Uterus (tissue), 4 donors: ENCODE results near the gene SOHLH2. TPM values are rescaled to one million over a fixed set of nuclear protein-coding genes. Genes with fewer than 3 reads are reported as not detected.

Experiments
- DNase-seq, 2 donors: peaks; one replicate each; pipeline ENCODE4 v3.0.0-alpha.2; 2019 to 2020
- H3K27ac ChIP-seq, 2 donors: fragments of 200-600 bp; sonication (generic); 1 replicate in 1 of 2; 2 replicates in 1 of 2; pipeline ENCODE4 v1.5.1; 2016 to 2018
- H3K27me3 ChIP-seq, 2 donors: fragments of 200-600 bp; sonication (generic); one replicate each; pipeline ENCODE4 v1.5.1; 2018 to 2019; ENCODE audit warnings: control low read depth in 1 of 2
- H3K36me3 ChIP-seq, 2 donors: fragments of 200-600 bp; sonication (generic); one replicate each; pipeline ENCODE4 v1.5.1; 2019; ENCODE audit warnings: control low read depth in 1 of 2
- H3K4me1 ChIP-seq, 2 donors: fragments of 200-600 bp; sonication (generic); one replicate each; pipeline ENCODE4 v1.5.1; 2018 to 2019; ENCODE audit warnings: control low read depth in 1 of 2
- H3K4me3 ChIP-seq, 2 donors: fragments of 200-600 bp; sonication (generic); 1 replicate in 1 of 2; 2 replicates in 1 of 2; pipeline ENCODE4 v1.5.1; 2018 to 2019; ENCODE audit warnings: mild to moderate bottlenecking in 1 of 2
- H3K9me3 ChIP-seq, 2 donors: fragments of 200-600 bp; sonication (generic); one replicate each; pipeline ENCODE4 v1.5.1; 2019; ENCODE audit warnings: control low read depth in 1 of 2
- CTCF ChIP-seq, 4 experiments: fragments of 200-600 bp in 2 of 4; fragments of 450-650 bp in 2 of 4; sonication (generic) in 2 of 4; IDR thresholded peaks; one replicate each; pipeline ENCODE4 v1.5.1; 2016 to 2019; ENCODE audit warnings: antibody characterized with exemption in 4 of 4, mild to moderate bottlenecking in 2 of 4, moderate library complexity in 1 of 4
- POLR2A ChIP-seq, 2 donors: fragments of 450-650 bp; IDR thresholded peaks; one replicate each; pipeline ENCODE4 v1.6.1; 2016; ENCODE audit warnings: antibody characterized with exemption in 2 of 2, mild to moderate bottlenecking in 1 of 2, moderate library complexity in 1 of 2
- intact Hi-C: fragments of 100-400 bp; cut with DNase I; formaldehyde crosslinking; loops from one replicate; pipeline ENCODE4 v1.15.1; 2023; ENCODE audit warnings: low total_unique reads
- total RNA-seq, 4 donors: library from RNA; depleted of rRNA in 3 of 4; stranded (reverse); fragments of >200 nt in 3 of 4; gene quantifications; one replicate each; pipeline versions ENCODE4 v1.1.0 to v1.2.4, GENCODE V29; 2014 to 2023
- donor health status: DM: yes; HTN: yes; CAD: no.

SOHLH2 gene
- total RNA-seq: 1 to 10 TPM in 1 of 4 donors, not detected in 3; 1.4 TPM

GRCh38 chr13:36214163-36214921 lies at the start of gene SOHLH2:
Gene SOHLH2 (minus strand): TSS chr13:36214556. CDS start chr13:36214526, 30 bp downstream.
- Histone ChIP-seq H3K9me3 (no peaks in the 10 kb centered on the region), H3K27me3 (no peaks in the 10 kb centered on the region), H3K4me1 (no peaks in the 10 kb centered on the region), H3K4me3 (no peak within 1 kb of the TSS), H3K27ac (no peak within 1 kb of the TSS), H3K36me3 (no peaks in the 10 kb centered on the region)
- intact Hi-C loops: no loop called here
- no peak for TF ChIP-seq CTCF (IDR thresholded peaks at IDR 0.05)
- TF ChIP-seq POLR2A (IDR thresholded peaks at IDR 0.05): no peak
- no peak for DNase-seq

- no peaks in the 10 kb centered on the region for H3K36me3 ChIP-seq
- H3K9me3 ChIP-seq: no peaks in the 10 kb centered on the region
- TF ChIP-seq CTCF (IDR thresholded peaks at IDR 0.05): no peak
- no peaks in the 10 kb centered on the region for H3K27me3 ChIP-seq
- no peak overlapping the region for H3K27ac ChIP-seq
- no peaks in the 10 kb centered on the region for H3K4me1 ChIP-seq
- no peak overlapping the region for H3K4me3 ChIP-seq
- intact Hi-C loops: no loop called here
- DNase-seq: no peak
Measured at GRCh38 chr13:36261976-36262375, 47.6 kb upstream of the SOHLH2 start.

- H3K4me3 ChIP-seq: no peak overlapping the region
- intact Hi-C loops: no loop called here
- TF ChIP-seq CTCF (IDR thresholded peaks at IDR 0.05): no peak
- TF ChIP-seq POLR2A (IDR thresholded peaks at IDR 0.05): no peak
- no peak for DNase-seq
- H3K4me1 ChIP-seq: no peaks in the 10 kb centered on the region
- no peaks in the 10 kb centered on the region for H3K36me3 ChIP-seq
- no peak overlapping the region for H3K27ac ChIP-seq
- H3K9me3 ChIP-seq: no peaks in the 10 kb centered on the region
- H3K27me3 ChIP-seq: no peaks in the 10 kb centered on the region
Measured at GRCh38 chr13:36261011-36261410, 46.7 kb upstream of the SOHLH2 start.

- no peak for DNase-seq
- Histone ChIP-seq H3K27me3 (no peaks in the 10 kb centered on the region), H3K9me3 (no peaks in the 10 kb centered on the region), H3K27ac (no peak overlapping the region), H3K4me1 (no peaks in the 10 kb centered on the region), H3K36me3 (no peaks in the 10 kb centered on the region), H3K4me3 (no peak overlapping the region)
- no peak for TF ChIP-seq CTCF (IDR thresholded peaks at IDR 0.05)
- TF ChIP-seq POLR2A (IDR thresholded peaks at IDR 0.05): no peak
- intact Hi-C loops: no loop called here
Measured at GRCh38 chr13:36259361-36260137, 45.2 kb upstream of the SOHLH2 start.

GRCh38 chr13:36258831-36259230 lies 44.5 kb upstream of the SOHLH2 start:
- H3K4me1 ChIP-seq: no peaks in the 10 kb centered on the region
- no peaks in the 10 kb centered on the region for H3K36me3 ChIP-seq
- DNase-seq: no peak
- H3K4me3 ChIP-seq: no peak overlapping the region
- no peaks in the 10 kb centered on the region for H3K9me3 ChIP-seq
- TF ChIP-seq CTCF (IDR thresholded peaks at IDR 0.05) (no peak), POLR2A (IDR thresholded peaks at IDR 0.05) (no peak)
- intact Hi-C loops: no loop called here
- no peak overlapping the region for H3K27ac ChIP-seq
- H3K27me3 ChIP-seq: no peaks in the 10 kb centered on the region
